ENCODE data around the gene RIBC2.

DNA sequence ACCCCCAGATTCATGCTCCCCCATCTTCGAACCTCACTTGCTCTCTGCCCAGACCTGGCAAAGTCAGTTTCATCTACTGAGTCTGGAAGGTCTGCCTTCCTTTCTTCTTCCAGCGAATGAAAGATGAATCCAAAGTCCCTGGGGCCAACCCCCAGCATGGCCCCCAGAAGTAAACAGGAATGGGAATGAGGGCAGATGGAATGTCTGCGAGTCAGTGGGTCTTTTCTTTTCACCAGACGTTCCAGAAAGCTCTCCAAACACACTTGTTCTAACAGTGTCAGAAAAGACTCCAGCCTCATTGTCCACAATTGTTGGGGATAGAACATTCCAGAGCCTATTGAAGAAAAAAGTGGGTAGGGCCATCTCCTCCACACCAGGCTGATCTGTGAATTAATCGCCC is 28.6 kb downstream of the RIBC2 start:
- TF ChIP-seq, protein P1, sequence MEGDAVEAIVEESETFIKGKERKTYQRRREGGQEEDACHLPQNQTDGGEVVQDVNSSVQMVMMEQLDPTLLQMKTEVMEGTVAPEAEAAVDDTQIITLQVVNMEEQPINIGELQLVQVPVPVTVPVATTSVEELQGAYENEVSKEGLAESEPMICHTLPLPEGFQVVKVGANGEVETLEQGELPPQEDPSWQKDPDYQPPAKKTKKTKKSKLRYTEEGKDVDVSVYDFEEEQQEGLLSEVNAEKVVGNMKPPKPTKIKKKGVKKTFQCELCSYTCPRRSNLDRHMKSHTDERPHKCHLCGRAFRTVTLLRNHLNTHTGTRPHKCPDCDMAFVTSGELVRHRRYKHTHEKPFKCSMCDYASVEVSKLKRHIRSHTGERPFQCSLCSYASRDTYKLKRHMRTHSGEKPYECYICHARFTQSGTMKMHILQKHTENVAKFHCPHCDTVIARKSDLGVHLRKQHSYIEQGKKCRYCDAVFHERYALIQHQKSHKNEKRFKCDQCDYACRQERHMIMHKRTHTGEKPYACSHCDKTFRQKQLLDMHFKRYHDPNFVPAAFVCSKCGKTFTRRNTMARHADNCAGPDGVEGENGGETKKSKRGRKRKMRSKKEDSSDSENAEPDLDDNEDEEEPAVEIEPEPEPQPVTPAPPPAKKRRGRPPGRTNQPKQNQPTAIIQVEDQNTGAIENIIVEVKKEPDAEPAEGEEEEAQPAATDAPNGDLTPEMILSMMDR (optimal IDR thresholded peaks at IDR 0.05 in 1 of 3, IDR thresholded peaks at IDR 0.05 in 1 of 3, conservative IDR thresholded peaks at IDR 0.05 in 1 of 3; ENCODE audit: extremely low read depth in 1 of 3, insufficient read depth in 2 of 3, low read length in 3 of 3), result no peak
- no peak for TF ChIP-seq EZH2 (IDR thresholded peaks at IDR 0.05; ENCODE audit: low read length)

Measured in keratinocyte (primary cell).